ENCODE results near the gene CNN1.
A peak's percentile ranks its signal among the peaks of the same experiment; 100 is the strongest.

The CNN1 gene

DNA sequence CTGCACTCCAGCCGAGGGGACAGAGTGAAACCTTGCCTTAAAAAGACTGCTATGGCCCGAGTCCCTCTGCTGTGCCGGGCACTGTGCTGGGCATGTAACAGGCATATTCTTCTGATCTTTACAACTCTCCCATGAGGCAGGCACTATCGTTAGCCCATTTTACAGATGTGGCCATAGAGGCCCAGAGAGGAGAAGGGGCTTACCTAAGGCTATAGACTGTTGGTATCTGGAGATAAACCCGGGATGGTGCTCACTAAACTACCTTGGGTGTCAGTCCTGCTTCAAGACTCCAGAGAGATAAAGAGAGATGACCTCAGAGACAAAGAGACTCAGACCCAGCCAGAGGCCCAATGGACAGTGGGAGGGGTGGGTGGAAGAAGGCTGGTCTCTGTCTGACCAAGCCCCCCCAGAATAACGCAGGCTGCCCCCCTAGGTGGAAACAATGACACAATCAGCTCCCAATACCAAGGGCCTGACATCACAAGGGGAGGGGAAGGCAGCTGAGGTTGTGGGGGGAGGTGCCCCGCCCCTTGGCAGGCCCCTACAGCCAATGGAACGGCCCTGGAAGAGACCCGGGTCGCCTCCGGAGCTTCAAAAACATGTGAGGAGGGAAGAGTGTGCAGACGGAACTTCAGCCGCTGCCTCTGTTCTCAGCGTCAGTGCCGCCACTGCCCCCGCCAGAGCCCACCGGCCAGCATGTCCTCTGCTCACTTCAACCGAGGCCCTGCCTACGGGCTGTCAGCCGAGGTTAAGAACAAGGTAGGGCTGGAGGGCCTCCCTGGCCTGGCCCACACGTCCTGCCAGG lies at the start of gene CNN1:
CNN1 (plus strand) TSS at position 620 of the 805 bp plus-strand sequence; CDS start at position 697, 77 bp downstream.
- ATAC-seq (no peak), DNase-seq (no peak)

DNA sequence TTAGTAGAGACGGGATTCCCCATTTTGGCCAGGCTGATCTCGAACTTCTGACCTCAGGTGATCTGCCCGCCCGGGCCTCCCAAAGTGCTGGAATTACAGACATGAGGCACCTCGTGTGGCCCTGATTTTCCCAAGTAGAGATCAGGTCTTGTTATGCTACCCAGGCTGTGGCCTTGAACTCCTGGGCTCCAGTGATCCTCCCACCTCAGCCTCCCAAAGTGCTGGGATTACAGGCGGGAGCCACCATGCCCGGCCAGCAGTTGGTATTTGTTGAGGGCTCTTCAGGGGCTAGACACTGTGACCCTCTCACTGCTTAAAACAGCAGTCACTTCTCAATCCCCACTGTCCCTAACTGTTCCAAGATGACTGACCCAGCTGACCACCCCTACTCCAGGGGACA lies 49.3 kb upstream of the CNN1 start:
- no peak for DNase-seq
- ATAC-seq: no peak

GRCh38 chr19:11494634-11495285 lies 43.9 kb upstream of the CNN1 start:
- no peak for DNase-seq
- ATAC-seq: no peak

DNA sequence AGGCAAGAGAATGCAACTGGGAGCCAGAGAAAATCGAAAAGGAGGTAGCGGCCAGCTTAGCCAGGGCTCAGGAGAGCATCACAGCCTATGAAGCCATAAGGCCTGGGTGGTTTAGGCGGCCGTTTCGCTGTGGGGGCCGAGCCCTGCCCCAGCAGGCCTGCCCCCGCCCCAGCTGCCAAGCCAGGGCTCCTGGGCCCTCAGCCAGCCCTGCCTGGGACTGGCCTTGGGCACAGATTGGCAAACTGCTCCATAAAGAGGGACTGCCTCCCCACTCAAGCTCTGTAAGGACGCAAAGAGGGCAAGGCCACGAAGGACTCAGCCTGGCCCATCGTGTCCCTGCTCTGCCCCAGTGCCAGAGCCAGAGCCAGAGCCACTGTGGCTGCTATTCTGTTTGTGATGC lies 43.2 kb upstream of the CNN1 start:
- ATAC-seq: no peak
- DNase-seq: no peak

- DNase-seq (no peak), ATAC-seq (no peak)
These were observed 42.8 kb upstream of the CNN1 start for GRCh38 chr19:11495885-11496284.

DNA sequence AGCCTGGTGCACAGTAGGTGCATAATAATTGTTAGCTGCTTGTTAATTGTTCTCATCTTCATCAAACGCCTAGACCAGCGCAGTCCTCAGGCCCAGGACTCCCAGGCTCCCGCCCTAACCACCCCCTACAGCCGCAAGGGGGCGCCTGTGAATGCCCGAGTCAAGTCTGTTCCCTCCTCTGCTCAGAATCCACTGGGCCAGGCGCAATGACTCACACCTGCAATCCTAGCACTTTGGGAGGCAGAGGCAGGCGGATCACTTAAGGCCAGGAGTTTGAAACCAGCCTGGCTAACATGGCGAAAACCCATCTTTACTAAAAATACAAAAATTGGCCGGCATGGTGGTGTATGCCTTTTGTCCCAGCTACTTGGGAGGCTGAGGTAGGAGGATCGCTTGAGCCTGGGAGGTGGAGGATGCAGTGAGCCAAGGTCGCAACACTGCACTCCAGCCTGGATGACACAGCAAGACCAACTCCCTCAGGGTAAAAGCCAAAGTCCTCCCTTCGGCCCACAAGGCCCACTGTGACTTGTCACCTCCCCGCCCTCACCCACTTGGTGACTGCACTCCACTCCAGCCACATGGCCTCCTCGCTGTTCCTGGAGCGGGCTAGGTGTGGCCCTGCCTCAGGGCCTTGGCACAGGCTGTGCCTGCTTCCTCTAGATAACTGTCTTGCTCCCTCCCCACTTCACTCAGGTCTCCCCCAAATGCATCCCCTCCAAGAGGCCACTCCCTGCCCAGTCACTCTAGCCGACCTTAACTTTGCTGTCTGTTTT lies 42.1 kb upstream of the CNN1 start:
- ATAC-seq (peak; percentile 65), DNase-seq (peak; percentile 75)

DNA sequence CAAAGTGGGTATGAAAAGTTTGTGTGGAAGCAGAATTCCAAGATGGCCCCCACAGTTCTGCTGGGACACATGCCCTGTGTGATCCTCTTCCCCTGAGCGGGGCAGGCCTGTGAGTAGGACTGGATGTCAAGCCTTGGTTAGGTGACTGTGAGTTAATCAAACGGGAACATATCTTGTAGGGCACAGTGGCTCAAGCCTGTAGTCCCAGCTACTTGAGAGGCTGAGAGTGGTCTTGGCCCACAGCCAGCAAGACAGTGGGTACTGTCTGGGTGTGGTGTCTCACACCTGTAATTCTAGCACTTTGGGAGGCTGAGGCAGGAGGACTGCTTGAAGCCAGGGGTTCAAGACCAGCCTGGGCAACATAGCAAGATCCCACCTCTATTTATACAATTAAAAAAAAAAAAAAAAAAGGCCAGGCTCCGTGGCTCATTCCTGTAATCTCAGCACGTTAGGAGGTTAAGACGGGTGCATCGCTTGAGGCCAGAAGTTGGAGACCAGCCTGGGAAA lies 39.4 kb upstream of the CNN1 start:
- ATAC-seq (no peak), DNase-seq (no peak)

GRCh38 chr19:11499890-11500420 lies 38.7 kb upstream of the CNN1 start:
- DNase-seq (no peak), ATAC-seq (no peak)

- ATAC-seq: no peak
- DNase-seq: no peak
These were observed 34.1 kb upstream of the CNN1 start for GRCh38 chr19:11504502-11505031.

GRCh38 chr19:11505032-11505503 lies 33.6 kb upstream of the CNN1 start:
- DNase-seq: peak; percentile 99
- peak; percentile 95 for ATAC-seq

DNA sequence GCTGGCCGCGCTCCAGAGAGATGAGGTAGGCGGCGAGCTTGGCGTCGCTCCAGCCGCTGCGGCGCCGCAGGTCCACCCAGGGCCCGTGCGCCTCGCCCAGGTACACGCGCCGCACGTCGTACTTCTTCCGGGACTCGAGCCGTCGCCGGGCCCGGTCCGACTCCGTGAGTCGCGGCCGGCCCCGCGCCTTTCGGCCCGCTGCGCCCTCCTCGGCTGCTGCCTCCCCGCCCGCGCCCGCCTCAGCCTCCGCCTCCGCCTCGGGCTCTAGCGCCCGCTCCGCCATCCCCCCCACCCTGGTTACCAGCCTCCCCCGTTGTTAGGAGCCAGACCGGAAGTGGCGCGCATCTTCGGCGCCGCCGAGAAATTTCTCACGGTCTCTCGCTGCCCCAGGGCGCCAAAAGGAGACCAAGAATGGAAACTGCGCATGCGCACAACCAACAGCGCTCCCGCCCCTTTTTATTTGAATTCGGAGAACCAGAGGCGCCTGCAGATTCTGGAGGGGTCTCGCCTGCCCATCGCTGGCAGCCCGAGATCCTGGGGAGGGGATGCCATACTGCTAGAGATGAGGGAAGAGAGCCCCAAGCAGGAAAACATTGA lies 33.0 kb upstream of the CNN1 start, which contains the start of gene ZNF653:
ZNF653 (minus strand) TSS at position 336 of the 597 bp plus-strand sequence; CDS start at position 283, 53 bp downstream.
- DNase-seq: peak; percentile 95
- ATAC-seq: peak; percentile 73

GRCh38 chr19:11506101-11506555 lies 32.5 kb upstream of the CNN1 start:
- ATAC-seq (peak; percentile 21), DNase-seq (no peak)

- DNase-seq (no peak), ATAC-seq (no peak)
These were observed 31.7 kb upstream of the CNN1 start for GRCh38 chr19:11506967-11507366.

GRCh38 chr19:11507370-11508078 lies 31.1 kb upstream of the CNN1 start:
- ATAC-seq (no peak), DNase-seq (no peak)

GRCh38 chr19:11510444-11510843 lies 28.2 kb upstream of the CNN1 start:
- ATAC-seq (no peak), DNase-seq (no peak)

DNA sequence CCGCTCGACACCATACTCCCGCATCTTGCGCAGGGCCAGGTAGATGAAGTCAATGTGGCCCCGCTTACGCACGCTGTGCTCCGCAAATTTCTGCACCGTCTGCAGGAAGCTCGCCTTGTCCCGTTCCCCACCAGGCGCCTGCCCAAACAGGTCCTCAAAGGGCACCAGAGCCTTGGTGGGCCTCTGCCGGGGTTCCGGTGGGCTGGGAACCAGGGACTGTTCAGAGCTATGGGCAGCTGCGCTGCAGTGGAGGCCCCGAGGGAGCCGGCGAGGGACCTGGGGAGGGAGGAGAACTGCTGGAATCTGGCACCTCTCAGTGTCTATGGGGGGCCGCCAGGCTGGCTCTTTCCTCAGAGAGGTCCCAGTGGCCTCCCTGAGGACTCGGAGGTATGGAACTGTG lies 24.7 kb upstream of the CNN1 start:
- ATAC-seq: no peak
- no peak for DNase-seq

- no peak for ATAC-seq
- no peak for DNase-seq
These were observed 19.5 kb upstream of the CNN1 start for GRCh38 chr19:11519138-11519537.

DNA sequence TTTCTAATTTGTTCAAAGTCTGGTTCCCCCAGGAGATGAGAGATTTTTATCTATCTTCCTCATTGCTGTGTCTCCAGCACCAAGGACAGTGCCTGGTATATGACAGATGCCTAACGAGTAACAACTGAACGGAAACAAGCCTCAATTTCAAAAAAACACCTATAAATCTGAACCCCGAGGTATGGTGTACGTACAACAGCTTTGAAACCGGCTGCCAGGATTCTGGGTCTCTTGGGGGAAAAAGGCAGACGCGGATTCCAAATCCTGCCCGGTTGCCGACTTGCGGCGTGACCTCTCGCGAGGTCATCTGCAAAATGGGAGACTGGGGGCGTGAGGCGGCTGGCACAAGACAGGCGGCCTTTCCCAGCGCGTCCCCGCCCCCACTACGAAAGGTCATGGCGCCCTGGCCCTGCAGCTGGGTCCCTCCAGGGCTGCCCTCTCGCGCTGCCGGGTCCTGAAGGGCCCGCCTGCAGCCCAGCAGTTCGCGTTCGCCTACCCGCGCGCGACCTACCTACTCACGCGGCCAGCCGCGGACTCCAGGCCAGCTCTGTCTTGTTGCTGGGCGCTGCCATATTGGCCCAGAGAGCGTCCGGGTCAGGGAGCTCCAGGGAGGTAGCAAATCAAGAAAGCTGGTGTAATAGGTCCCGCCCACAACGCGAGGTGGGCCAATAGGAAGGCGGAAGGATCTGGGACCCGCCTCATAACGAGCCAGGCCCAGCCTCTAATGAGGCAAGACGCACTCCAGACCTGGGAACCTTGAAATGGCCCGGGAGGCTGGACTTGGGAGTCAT lies 9.9 kb upstream of the CNN1 start, which contains the start of gene ECSIT:
ECSIT (minus strand) TSS at position 584 of the 791 bp plus-strand sequence. CDS start 9,964 bp downstream, outside the sequence.
- DNase-seq: peak; percentile 94
- peak; percentile 96 for ATAC-seq

DNA sequence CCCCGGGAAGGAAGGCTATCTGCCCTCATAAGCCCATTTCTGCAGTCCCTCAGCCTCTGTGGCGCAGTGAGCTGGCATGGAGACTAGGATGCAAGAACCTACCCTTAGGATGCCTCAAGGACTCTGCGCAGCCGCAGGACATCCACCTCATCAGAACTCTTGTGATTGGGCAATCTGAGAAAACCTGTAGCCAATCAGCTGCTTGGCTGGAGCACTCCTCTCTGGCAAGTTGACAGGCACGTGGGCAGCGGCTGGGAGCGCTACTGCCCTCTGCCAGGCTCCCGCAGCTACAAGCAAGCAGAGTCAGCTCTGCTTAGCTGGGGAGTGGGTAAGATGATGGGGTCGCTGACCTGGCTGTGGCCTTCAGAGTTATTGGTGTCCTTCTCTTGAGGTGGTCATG lies 8.2 kb upstream of the CNN1 start:
- ATAC-seq: no peak
- peak; percentile 65 for DNase-seq

DNA sequence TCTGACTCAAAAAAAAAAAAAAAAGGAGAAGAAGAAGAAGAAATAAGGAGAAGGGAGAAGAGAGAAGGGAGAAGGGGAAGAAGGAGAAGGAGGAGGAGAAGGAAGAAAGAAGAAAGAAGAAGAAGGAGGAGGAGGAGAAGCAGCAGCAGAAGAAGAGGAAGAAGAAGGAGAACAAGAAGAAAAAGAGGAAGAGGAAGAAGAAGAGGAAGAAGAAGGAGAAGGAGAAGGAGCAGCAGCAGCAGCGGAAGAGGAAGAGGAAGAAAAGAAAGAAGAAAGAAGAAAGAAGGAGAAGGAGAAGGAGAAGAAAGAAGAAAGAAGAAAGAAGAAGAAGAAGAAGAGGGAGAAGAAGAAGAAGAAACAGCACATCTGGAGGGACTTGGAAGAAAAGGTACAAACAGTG lies 4.1 kb upstream of the CNN1 start:
- ATAC-seq: no peak
- no peak for DNase-seq
